Mucosa of descending colon (tissue), 3 donors: ENCODE results near the gene TMIE. TPM values are rescaled to one million over a fixed set of nuclear protein-coding genes. Genes with fewer than 3 reads are reported as not detected.

Experiments used
- ATAC-seq: fragments of 200-7000 bp; cut with Tn5 transposase; one replicate; pipeline ENCODE4 v1.9.1; 2020; ENCODE audit warnings: mild to moderate bottlenecking, moderate library complexity
- DNase-seq, 3 donors: peaks; one replicate each; pipeline ENCODE4 v3.0.0-alpha.2; 2020
- H3K36me3 ChIP-seq: fragments of 200-600 bp; one replicate; pipeline ENCODE4 v1.8.0; 2021; ENCODE audit warnings: low read depth, mild to moderate bottlenecking
- H3K4me1 ChIP-seq: fragments of 200-600 bp; one replicate; pipeline ENCODE4 v1.8.0; 2021; ENCODE audit warnings: low read depth, mild to moderate bottlenecking
- H3K4me3 ChIP-seq: fragments of 200-600 bp; one replicate; pipeline ENCODE4 v1.8.0; 2021; ENCODE audit warnings: mild to moderate bottlenecking
- H3K9me3 ChIP-seq: fragments of 200-600 bp; one replicate; pipeline ENCODE4 v1.8.0; 2021; ENCODE audit warnings: mild to moderate bottlenecking
- intact Hi-C, 2 donors: fragments of 100-400 bp; cut with DNase I in 1 of 2; cut with micrococcal nuclease in 1 of 2; formaldehyde crosslinking; loops; one replicate each; pipeline versions ENCODE4 v1.11.0 to v1.11.1; 2022; cut with DNase I, micrococcal nuclease
- total RNA-seq, 3 donors: library from RNA; stranded (reverse); fragmentation: NEBNext Ultra II Directional in 2 of 3; extraction: Animal tissue kit (Norgen Biotek cat#: 25700) in 2 of 3; gene quantifications; one replicate each; pipeline versions ENCODE4 v1.2.1 to v1.2.4, GENCODE V29; 2021 to 2023
- TF ChIP-seq, protein P1 (sequence below): fragments of 200-600 bp; IDR thresholded peaks from one replicate; pipeline ENCODE4 v1.8.0; 2022; ENCODE audit warnings: antibody characterized with exemption, mild to moderate bottlenecking
- donor health status: DM: no; HTN: no; CAD: no; lungs with moderate emphysema.
- donor health status: DM: no; HTN: no; CAD: no.
- donor health status: DM: no; HTN: yes; CAD: no.

The TMIE gene
- total RNA-seq, 3 donors from 2014 or later = 0.23 to 1.1 TPM; not detected in 1

GRCh38 chr3:46693038-46693891 is 7.9 kb upstream of the TMIE start, which contains the start of gene ALS2CL:
TSS of gene ALS2CL (minus strand) at chr3:46693679. CDS start at chr3:46689440, 4,239 bp downstream.
- peak within 1 kb of the TSS; percentile 41 for H3K4me3 ChIP-seq
- ATAC-seq = peak; percentile 76
- DNase-seq = peak; percentile 80 to 85 (median 84)
- no peaks in the 10 kb centered on the region for H3K36me3 ChIP-seq
- no peaks in the 10 kb centered on the region for H3K9me3 ChIP-seq
- intact Hi-C loops = no loop called here
- peaks cover 29% of the 10 kb centered on the region for H3K4me1 ChIP-seq
- TF ChIP-seq, protein P1, sequence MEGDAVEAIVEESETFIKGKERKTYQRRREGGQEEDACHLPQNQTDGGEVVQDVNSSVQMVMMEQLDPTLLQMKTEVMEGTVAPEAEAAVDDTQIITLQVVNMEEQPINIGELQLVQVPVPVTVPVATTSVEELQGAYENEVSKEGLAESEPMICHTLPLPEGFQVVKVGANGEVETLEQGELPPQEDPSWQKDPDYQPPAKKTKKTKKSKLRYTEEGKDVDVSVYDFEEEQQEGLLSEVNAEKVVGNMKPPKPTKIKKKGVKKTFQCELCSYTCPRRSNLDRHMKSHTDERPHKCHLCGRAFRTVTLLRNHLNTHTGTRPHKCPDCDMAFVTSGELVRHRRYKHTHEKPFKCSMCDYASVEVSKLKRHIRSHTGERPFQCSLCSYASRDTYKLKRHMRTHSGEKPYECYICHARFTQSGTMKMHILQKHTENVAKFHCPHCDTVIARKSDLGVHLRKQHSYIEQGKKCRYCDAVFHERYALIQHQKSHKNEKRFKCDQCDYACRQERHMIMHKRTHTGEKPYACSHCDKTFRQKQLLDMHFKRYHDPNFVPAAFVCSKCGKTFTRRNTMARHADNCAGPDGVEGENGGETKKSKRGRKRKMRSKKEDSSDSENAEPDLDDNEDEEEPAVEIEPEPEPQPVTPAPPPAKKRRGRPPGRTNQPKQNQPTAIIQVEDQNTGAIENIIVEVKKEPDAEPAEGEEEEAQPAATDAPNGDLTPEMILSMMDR = no peak

DNA sequence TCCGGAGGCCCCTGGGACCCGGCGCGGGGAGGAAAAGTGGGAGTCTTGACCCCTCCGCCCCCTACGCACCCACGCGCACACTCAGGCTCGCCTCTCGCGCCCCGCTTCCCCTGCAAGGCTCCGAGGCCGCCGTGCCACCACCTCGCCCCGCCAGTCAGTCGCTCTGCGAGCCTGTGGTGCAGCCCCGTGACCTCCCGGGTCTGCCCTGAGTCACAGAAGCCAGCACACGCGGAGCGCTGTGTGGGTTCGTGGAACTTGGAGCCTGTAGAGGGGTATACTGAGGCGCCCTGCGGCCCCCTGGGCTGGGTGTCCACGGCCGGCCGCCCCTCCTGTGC is 7.3 kb upstream of the TMIE start:
- TF ChIP-seq, protein P1 = no peak
- ATAC-seq (no peak), DNase-seq (peak in 1 of 3 donors; percentile 66)
- no peaks in the 10 kb centered on the region for H3K9me3 ChIP-seq
- H3K4me3 ChIP-seq = no peak overlapping the region
- intact Hi-C loops = no loop called here
- peaks cover 29% of the 10 kb centered on the region for H3K4me1 ChIP-seq
- H3K36me3 ChIP-seq = no peaks in the 10 kb centered on the region

GRCh38 chr3:46694520-46694919 is 6.7 kb upstream of the TMIE start:
- H3K4me3 ChIP-seq = no peak overlapping the region
- TF ChIP-seq, protein P1 = no peak
- H3K36me3 ChIP-seq = no peaks in the 10 kb centered on the region
- no peaks in the 10 kb centered on the region for H3K9me3 ChIP-seq
- no peak for DNase-seq
- intact Hi-C loops = no loop called here
- ATAC-seq = no peak
- peaks cover 29% of the 10 kb centered on the region for H3K4me1 ChIP-seq

DNA sequence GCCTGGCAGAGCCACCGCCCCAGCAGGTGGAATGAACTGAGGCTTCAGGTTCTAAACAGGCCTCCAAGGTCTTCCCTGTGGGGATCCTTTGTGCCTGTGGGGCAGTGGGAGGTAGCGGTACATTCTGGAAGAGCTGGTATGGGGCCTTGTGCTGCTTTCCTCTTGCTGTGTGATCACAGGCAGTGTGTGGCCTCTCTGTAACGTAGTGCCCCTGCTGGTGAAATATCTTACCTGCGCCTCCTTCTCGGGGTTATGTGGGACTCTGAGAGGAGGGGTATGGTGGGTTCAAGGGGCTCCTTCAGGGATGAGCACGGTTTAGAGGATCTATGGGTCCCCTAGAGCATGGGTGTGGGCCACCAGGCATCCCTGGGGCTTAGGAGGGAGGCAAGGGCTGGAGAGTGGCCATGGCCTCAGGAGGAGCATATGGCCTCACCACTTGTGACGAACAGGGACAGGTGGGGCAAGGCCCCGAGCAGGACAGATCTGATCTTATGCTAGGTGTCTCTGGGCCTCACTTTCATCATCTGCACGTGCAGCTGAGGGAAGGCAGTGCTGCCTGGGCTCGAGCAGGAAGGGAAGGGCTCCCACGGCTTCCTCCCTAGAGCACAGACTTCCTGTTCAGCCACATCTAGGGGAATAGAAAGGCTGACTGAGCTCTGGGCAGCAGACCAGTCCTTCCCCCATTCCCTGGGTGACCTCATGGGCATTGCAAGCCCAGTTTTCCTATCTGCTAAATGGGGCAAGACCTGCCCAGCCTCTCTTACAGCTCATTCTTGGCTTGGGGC is 5.8 kb upstream of the TMIE start:
- Histone ChIP-seq H3K4me1 (peaks cover 27% of the 10 kb centered on the region), H3K4me3 (no peak overlapping the region), H3K9me3 (no peaks in the 10 kb centered on the region), H3K36me3 (no peaks in the 10 kb centered on the region)
- TF ChIP-seq, protein P1 = no peak
- ATAC-seq = no peak
- peak in 2 of 3 donors; percentile 43 to 47 for DNase-seq
- intact Hi-C loops = no loop called here

- intact Hi-C loops = no loop called here
- Histone ChIP-seq H3K9me3 (no peaks in the 10 kb centered on the region), H3K4me1 (peaks cover 21% of the 10 kb centered on the region), H3K36me3 (no peaks in the 10 kb centered on the region), H3K4me3 (no peak overlapping the region)
- DNase-seq (no peak), ATAC-seq (no peak)
- TF ChIP-seq, protein P1 = no peak
These were observed 5.0 kb upstream of the TMIE start for GRCh38 chr3:46695962-46696894.
